ENCODE data around the gene PYHIN1.
A peak's percentile ranks its signal among the peaks of the same experiment; 100 is the strongest.
"Not testable (repeated sequence)": the region's sequence is repeated elsewhere in the genome, so short reads cannot be mapped to it uniquely, and the experiment has no call there.

PYHIN1 gene

DNA sequence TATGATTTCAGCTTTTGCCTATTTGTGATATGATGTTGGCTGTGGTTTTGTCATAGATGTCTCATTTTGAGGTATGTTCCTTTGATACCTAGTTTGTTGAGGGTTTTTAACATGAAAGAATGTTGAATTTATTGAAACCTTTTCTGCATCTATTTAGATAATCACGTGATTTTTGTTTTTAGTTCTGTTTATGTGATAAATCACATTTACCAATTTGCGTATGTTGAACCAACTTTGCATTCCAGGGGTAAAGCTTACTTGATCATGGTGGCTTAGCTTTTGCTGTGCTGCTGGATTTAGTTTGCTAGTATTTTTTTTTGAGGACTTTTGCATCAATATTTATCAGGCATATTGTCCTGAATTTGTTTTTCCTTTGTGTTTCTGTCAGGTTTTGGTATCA lies 51.9 kb downstream of the PYHIN1 start:
- DNase-seq, result no peak

GRCh38 chr1:158984386-158984785 lies 53.0 kb downstream of the PYHIN1 start:
- no peak for DNase-seq

DNA sequence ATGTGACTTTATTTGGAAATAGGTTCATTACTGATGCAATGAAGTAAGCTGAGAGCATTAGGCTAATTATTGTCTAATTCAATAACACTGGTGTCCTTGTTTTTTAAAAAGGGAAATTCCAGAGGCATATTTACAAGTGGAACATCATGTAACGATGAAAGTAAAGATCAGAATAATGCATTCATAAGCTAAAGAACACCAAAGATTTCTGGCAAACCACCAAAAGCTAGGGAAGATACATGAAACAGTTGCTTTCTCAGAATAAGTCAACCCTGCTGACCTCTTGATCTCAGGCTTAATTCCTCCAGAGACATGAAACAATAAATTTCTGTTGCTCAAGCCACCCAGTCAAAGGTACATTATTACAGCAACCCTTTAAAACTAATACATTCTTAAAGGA lies 58.1 kb downstream of the PYHIN1 start:
- DNase-seq, result no peak

GRCh38 chr1:158992787-158993312 lies 61.5 kb downstream of the PYHIN1 start:
- no peak for DNase-seq

DNA sequence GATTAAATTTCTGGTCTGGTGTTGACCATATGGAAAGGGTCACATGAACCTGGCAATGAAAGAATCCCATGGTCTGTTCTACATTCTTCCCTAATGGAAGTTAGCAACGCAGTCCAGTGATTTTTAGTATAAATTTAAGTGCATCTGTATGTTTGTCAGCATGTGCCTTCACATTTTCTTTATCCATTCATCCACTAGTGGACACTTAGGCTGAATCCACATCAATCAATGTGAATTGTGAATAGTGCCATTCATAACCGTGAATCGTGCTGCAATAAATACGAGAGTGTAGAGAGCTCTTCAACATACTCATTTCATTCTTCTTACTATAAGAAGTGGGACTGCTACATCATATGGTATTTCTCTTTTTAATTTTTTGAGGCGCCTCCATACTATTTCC lies 65.6 kb downstream of the PYHIN1 start:
- DNase-seq, result no peak

DNA sequence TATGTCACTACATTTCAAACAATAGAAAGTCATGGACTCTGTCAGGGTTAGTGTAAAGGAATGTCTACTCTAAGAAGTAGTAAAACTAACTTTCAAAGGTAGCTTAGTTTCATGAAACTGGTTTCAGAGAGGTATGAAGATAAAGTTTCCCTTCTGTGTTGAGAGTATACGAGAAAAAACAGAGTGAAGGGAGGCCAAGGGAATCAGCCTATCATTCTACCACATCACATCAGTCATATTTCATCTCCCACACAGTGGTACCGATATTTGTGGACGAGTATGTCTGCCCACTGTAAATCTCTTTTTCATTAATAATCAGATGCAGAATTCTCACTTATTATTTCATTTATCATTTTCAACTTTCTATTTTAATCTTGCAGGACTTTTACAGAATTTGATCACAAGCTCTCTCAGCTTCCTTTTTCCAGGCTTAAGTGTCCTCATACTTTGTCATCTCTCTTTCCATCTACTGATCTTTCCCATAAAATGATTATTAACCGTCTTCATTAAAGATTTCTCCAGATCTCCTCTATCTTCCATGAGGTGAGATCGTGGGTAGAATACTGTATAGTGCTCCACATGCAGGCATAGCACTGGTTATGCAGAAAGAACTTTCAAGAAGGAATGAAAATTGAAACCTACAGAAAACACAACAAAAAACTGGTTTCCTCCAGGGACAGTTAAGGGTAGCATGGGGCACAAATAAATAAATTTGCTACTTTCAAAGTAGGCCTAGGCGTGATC lies 66.9 kb downstream of the PYHIN1 start:
- no peak for DNase-seq

DNA sequence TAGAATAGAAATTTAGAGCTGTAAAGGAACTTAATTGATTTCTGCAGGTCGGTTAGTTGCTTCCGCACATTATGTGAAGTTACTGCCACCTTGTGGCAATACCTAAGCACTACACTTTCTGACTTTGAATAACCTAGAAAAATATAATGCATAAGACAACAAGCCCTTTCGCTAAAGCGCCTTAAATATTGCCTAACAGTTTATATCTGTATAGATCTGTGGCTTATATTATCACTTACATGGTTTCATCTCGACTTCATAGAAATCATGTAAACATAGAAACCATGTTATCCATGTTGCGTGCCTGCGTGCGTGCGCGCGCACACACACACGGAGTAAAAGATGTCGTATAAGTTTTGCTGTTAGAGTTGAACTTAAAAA lies 67.4 kb downstream of the PYHIN1 start:
- DNase-seq, result peak; percentile 50

- DNase-seq, result peak; percentile 88
Observed at GRCh38 chr1:158999316-159000069, 68.1 kb downstream of the PYHIN1 start.

DNA sequence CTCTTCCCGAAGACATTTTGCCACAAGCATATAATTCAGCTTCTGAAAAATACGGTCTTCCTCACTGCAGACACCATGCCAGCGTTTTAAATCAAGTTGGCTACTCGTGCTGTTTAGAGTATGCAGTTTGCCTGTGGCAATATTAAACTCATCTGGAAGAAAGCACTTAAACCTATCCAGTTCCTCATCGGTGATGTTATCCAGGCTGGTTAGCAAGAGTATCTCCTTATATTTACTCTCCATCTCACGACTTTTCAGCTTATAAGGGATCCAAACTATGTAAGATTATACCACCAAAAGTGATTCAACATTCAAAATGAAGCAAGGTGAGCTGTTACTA lies 68.7 kb downstream of the PYHIN1 start:
- no peak for DNase-seq

- peak; percentile 78 for DNase-seq
Observed at GRCh38 chr1:159000625-159001024, 69.3 kb downstream of the PYHIN1 start.

GRCh38 chr1:159005161-159005560 lies 73.8 kb downstream of the PYHIN1 start:
- DNase-seq, result no peak

- no peak for DNase-seq
Observed at GRCh38 chr1:159005676-159006075, 74.3 kb downstream of the PYHIN1 start.

- not testable (repeated sequence) for DNase-seq
Observed at GRCh38 chr1:159006210-159006807, 75.0 kb downstream of the PYHIN1 start.

DNA sequence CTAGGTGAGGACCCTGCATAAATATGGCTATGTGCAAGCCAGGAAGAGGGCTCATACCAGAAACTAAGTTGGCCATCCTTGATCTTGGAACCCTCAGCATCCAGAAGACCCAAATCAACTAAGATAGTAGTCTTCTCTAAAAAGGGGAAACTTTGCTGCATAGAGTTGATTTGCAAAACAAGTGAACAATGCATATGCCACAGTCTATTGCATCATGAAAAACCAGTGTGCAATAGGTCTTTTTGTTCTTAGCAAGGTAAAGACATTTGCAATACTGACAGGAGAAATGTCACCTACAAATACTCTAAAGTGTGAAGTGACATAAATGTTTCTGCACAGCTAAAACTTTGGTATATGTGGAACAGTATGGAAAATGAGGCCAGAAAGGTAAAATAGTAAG lies 76.4 kb downstream of the PYHIN1 start:
- no peak for DNase-seq

DNA sequence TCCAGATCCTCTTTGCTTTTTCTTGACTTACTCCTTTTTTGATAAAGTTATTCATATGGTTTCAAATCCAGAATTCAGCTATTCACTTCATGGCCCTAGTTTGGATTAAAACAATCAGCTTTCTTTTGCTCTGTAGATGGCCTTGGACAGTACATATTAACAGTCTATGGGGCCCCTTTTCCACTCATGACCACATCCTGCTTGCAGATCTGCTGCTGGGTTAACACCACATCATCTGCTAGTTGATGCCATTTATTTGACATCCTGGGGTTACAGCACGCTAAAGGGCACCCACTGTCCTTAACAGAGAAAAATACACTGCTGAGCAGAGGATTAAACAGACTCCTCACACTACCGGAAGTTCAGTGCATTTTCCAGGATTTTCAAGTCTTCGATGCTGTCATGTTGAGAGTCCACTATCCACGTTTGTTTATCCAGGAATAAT lies 77.4 kb downstream of the PYHIN1 start:
- no peak for DNase-seq

DNA sequence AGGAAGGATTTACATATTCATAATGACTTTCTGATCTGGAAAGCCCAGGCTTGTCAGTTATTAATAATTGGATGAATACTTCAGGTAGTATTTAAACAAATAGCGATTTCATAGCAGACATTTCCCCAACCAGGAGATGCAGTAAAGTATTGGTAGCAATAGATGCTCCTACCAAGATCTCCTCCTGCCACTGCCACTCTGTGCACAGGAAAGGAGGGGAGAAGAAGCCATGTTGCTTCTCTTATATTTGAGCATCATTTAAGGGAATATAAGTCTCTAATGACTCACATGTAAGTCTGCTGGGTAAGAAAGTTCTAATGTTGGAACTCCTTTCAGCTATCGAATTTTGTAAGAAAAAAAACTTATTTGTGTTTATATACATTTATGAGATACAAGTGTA lies 77.9 kb downstream of the PYHIN1 start:
- no peak for DNase-seq

GRCh38 chr1:159009704-159010361 lies 78.5 kb downstream of the PYHIN1 start, which contains the start of gene IFI16:
TSS of gene IFI16 (plus strand) at chr1:159009907. CDS start at chr1:159014681, 4,774 bp downstream.
- DNase-seq, result no peak

DNA sequence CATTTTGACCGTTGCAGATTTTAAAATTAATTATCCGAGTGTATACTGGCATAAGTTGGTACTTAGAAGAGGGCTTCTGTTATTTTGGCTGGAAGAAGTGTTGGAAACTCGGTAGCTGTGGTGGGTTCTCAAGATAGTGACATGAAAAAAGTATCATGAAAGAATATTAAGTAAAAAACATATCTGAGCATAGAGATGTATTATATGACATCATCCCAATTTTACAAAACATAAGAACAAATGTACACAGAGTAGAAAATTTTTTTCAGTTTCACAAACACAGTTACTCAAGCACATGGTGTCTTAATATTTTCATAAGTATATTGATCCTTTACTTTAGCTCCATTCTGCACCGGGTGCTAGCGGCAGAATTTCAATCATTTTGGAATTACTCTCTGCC lies 79.0 kb downstream of the PYHIN1 start:
- no peak for DNase-seq

DNA sequence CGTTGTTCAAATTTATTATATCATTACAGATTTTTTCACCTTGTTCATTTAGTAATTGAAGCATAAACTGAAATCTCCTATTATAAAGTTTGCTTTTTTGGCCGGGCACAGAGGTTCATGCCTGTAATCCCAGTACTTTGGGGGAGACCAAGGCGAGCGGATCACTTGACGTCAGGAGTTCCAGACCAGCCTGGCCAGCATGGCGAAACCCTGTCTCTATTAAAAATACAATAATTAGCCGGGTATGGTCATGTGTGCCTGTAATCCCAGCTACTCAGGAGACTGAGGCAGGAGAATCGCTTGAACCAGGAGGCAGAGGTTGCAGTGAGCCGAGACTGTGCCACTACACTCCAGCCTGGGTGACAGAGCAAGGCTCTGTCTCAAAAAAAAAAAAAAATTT lies 79.6 kb downstream of the PYHIN1 start:
- not testable (repeated sequence) for DNase-seq

DNA sequence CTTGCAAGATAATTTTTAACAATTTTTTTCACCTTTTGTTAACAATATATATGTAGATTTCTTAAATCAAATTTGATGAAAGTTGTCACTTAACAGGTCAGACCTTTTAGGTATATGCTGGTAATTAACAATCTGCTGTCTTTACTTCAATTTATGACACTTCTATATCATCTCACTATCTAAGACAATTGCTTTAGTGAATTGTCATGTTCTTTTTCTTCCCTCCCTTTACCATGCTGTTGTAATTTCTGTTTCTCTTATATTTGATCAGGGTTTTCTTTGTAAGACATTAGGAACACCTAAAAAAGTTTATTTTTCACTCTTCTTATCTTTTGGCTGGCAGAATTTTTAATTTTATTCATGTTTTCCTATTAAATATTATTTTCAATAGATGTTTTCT lies 80.4 kb downstream of the PYHIN1 start:
- DNase-seq, result no peak

DNA sequence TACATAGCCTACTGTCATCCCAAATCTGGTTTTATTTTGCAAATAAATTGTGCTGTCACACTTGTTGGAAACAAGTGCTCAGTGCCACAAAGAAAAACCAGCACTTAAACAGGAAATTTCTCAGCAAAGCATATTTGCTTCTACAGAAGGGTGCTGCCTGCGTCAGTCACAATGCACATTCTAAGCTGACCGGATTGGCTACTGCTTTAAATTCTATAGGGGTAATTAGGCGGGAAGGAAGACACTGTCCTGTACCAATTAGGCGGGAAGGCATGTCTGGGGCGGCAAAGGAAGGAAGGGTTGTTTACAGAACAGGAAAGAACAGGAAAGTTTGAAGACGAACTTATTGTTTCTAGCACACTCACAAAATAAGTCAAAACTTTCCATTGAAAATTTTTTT lies 81.1 kb downstream of the PYHIN1 start:
- no peak for DNase-seq

DNA sequence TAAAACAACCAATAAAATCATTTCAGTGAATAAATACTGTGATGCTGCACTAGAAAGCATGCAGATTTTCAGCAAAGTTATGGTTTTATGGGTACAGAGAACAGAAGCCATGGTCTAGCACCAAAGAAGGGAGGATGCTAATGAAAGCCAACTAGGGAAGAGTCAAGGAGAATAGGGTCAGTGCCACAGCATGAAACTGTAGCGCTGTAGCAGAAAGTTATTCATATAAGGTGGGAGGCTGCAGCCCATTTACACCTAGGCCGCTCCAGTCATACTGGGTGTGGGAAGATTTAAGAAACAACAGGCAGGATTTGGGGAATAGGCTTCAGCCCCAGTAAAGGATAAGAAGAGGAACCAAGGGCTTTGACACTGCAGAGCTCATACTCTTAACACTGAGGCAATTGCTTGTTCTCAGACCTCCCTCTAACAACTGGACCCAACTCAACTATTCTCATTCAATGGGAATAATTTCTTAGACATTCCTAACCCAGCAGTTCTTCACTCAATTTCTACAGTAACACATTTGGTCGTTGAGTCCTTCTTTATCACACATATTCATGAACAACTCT lies 82.7 kb downstream of the PYHIN1 start:
- DNase-seq, result no peak

DNA sequence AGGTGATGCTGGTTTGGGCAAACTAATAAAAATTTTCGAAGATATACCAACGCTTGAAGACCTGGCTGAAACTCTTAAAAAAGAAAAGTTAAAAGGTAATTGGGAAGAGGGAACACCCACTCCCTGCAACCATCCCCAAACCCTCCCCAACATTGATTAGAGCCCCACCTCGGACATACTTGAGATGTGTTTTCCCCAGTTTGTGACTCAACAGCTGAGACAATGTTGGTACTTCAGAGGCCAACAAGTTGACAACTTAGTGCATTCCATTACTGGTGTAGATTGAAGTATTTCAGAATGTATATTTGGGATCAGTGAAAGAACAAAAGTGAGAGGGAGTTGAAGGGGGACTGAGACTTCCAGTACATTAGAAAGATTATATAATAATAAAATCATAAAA lies 83.5 kb downstream of the PYHIN1 start:
- DNase-seq, result no peak

Data from NCI-H1105 (cell line).